AG04449 (cell line): Measurements from ENCODE around the gene MPHOSPH9.
"Not testable (repeated sequence)": the region's sequence is repeated elsewhere in the genome, so short reads cannot be mapped to it uniquely, and the experiment has no call there.

Source experiments
- CTCF ChIA-PET: fragments of 350-600 bp; formaldehyde crosslinking; extraction: SDS; loops from one replicate; lab custom pipeline; 2021; ENCODE audit warnings: antibody characterized with exemption; lab: Yijun Ruan, JAX
- POLR2A ChIA-PET: fragments of 400-600, 350-600 bp; formaldehyde crosslinking; extraction: SDS; loops from one replicate; lab custom pipeline; 2020; ENCODE audit warnings: antibody characterized with exemption, inconsistent platforms; lab: Yijun Ruan, JAX
- DNase-seq: peaks from one replicate; pipeline ENCODE4 v3.0.0-alpha.2; 2010; ENCODE audit warnings: low read depth, low spot score
- H3K4me3 ChIP-seq: 2 replicates; pipeline ENCODE4 v1.5.1; 2011; ENCODE audit warnings: low read depth, mild to moderate bottlenecking, control low read depth, low read length
- TF ChIP-seq, protein P1 (sequence below): IDR thresholded peaks from one replicate; pipeline ENCODE4 v1.5.1; 2011; ENCODE audit warnings: mild to moderate bottlenecking, moderate library complexity, low read length, control low read depth, inconsistent platforms; ENCODE audit not compliant: insufficient read depth; ENCODE audit errors: missing control alignments

The MPHOSPH9 gene

GRCh38 chr12:123253641-123254459 is 20.9 kb upstream of the MPHOSPH9 start:
- ChIA-PET CTCF (interaction anchor here (1.3 kb wide), 1 partner anchor 15 kb away, joined by 5 read pairs; no protein-coding TSS in a partner anchor), POLR2A (no interaction called here)
- TF ChIP-seq, protein P1, sequence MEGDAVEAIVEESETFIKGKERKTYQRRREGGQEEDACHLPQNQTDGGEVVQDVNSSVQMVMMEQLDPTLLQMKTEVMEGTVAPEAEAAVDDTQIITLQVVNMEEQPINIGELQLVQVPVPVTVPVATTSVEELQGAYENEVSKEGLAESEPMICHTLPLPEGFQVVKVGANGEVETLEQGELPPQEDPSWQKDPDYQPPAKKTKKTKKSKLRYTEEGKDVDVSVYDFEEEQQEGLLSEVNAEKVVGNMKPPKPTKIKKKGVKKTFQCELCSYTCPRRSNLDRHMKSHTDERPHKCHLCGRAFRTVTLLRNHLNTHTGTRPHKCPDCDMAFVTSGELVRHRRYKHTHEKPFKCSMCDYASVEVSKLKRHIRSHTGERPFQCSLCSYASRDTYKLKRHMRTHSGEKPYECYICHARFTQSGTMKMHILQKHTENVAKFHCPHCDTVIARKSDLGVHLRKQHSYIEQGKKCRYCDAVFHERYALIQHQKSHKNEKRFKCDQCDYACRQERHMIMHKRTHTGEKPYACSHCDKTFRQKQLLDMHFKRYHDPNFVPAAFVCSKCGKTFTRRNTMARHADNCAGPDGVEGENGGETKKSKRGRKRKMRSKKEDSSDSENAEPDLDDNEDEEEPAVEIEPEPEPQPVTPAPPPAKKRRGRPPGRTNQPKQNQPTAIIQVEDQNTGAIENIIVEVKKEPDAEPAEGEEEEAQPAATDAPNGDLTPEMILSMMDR: no peak

DNA sequence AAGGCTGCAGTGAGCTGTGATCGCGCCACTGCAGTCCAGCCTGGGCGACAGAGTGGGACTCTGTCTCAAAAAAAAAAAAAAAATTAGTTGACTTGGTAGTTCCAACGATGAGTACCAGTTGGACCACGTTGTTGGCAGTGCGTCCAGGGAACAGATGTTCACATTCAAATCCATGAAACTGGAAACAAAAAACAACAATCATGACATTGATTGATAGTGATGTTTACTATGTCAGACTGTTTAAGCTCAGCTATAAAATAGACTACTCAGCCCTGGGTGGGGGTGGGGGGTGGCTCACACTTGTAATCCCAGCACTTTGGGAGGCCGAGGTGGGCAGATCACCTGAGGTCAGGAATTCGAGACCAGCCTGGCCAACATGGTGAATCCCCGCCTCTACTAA is 19.4 kb upstream of the MPHOSPH9 start:
- CTCF ChIA-PET: interaction anchor here (1.7 to 6.9 kb wide), 2 partner anchors 13 to 113 kb away, joined by 5 to 69 read pairs; no protein-coding TSS in a partner anchor
- DNase-seq, H3K4me3 ChIP-seq, POLR2A ChIA-PET: not testable (repeated sequence)

More at GRCh38 chr12:123253641-123254459, 20.9 kb upstream of the MPHOSPH9 start:
- DNase-seq: no peak
- H3K4me3 ChIP-seq: no peak overlapping the region

DNA sequence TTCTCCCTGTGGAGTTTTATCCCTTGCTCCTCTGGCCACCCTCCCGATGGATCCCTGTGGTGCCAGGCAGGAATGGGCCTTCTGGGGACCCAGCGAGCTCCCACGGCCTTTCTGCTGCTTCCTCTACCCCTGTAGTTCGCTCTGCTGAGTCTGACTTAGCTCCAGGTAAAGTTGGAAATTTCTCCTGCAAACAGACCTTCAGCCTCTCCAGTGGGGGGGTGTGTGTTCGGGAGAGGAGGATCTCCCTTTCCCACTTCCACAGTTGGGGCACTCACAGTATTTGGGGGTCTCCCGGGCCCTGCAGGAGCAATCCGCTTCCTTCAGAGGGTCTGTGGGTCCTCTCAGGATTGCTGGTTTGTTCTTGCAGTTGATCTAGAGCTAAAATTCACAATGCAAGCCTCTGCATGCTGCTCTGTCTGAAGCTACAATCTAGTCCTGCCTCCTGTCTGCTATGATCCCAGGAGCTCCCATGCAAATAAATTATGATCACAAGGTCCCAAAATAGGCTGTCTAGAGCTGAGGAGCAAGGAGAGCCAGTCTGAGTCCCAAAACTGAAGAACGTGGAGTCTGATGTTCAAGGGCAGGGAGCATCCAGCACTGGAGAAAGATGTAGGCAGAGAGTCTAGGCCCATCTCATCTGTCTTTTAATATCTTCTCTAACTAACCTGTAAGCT is 18.6 kb upstream of the MPHOSPH9 start:
- ChIA-PET POLR2A (interaction anchor here (0.9 kb wide), 1 partner anchor 19 kb away, joined by 3 read pairs; the partner anchor contains the start of genes MPHOSPH9 and MTRFR), CTCF (interaction anchor here (1.1 to 6.9 kb wide), 4 partner anchors 12 to 458 kb away, joined by 3 to 69 read pairs (median 4); no protein-coding TSS in a partner anchor)
- DNase-seq: no peak
- no peak overlapping the region for H3K4me3 ChIP-seq
- TF ChIP-seq, protein P1: no peak

GRCh38 chr12:123250471-123251383 is 17.8 kb upstream of the MPHOSPH9 start:
- CTCF ChIA-PET: interaction anchor here (1.1 to 6.9 kb wide), 4 partner anchors 11 to 457 kb away, joined by 3 to 69 read pairs (median 4); no protein-coding TSS in a partner anchor
- TF ChIP-seq, protein P1: no peak
- no peak for DNase-seq
- POLR2A ChIA-PET: interaction anchor here (0.6 to 0.9 kb wide), 2 partner anchors 12 to 18 kb away, joined by 3 read pairs; partner anchors contain the start of genes MPHOSPH9 and MTRFR
- no peak overlapping the region for H3K4me3 ChIP-seq

GRCh38 chr12:123248996-123249741 is 16.2 kb upstream of the MPHOSPH9 start:
- not testable (repeated sequence) for H3K4me3 ChIP-seq, DNase-seq
- CTCF ChIA-PET: interaction anchor here (6.9 kb wide), 1 partner anchor 9 kb away, joined by 69 read pairs; no protein-coding TSS in a partner anchor
- POLR2A ChIA-PET: interaction anchor here (1.4 kb wide), 1 partner anchor 16 kb away, joined by 4 read pairs; the partner anchor contains the start of genes MPHOSPH9 and MTRFR

- not testable (repeated sequence) for H3K4me3 ChIP-seq, DNase-seq
- ChIA-PET CTCF (interaction anchor here (1.1 to 6.9 kb wide), 2 partner anchors 8 to 205 kb away, joined by 4 to 69 read pairs; no protein-coding TSS in a partner anchor), POLR2A (interaction anchor here (1.3 kb wide), 1 partner anchor 15 kb away, joined by 3 read pairs; the partner anchor contains the start of genes MPHOSPH9 and MTRFR)
Measured at GRCh38 chr12:123248129-123248528, 15.2 kb upstream of the MPHOSPH9 start.
